ENCODE data around the gene CSRP1. TPM values are rescaled to one million over a fixed set of nuclear protein-coding genes. Genes with fewer than 3 reads are reported as not detected.

The CSRP1 gene
- total and polyA plus RNA-seq, 9 of the 15 experiments (the other 6 are each of a cell fraction or from before 2014, with no cell fraction given), result 6.8 to 39.4 (median 23.7) TPM

DNA sequence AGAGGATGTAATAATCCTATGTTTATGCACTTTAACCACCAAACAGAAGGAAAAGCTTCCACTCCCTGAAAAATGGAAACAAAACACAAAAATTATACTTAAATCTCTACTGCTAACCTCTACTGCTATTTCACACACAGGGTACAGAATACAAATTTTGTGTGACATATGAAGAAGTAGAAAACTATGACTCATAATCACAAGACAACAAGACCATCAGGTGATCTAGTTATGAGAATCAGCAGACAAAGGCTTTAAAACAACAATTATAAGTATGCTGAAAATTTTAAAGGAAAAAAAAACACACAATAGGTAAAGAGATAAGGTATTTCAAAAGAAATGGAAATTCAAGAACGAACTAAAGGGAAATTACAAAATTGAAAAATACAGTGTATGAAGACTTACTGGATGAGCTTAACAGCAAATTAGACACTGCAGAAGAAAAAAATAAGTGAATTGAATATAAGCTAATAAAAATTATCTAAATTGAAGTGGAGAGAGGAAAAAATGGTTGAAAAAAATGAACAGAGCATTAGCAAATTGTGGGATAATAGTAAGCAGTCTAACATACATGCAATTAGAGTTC, 18.4 kb upstream of the CSRP1 start (continued):
- TF ChIP-seq SMAD2 (IDR thresholded peaks at IDR 0.05; ENCODE audit: low read depth, low read length), result no peak
- TF ChIP-seq JUNB (CRISPR knock-in tag; conservative IDR thresholded peaks at IDR 0.05), result no peak
- TF ChIP-seq FOSL1 (tag; conservative IDR thresholded peaks at IDR 0.05), result peak; percentile 95
- peak; percentile 51; the same call in 1 of the 2 replicates for TF ChIP-seq JUN (IDR thresholded peaks at IDR 0.05; ENCODE audit: borderline replicate concordance, low read depth, low read length)
- no peak for TF ChIP-seq JUN (CRISPR knock-in tag; IDR thresholded peaks at IDR 0.05; ENCODE audit: borderline replicate concordance)
- no peak for TF ChIP-seq DACH1 (IDR thresholded peaks at IDR 0.05; ENCODE audit: partially characterized antibody)
- TF ChIP-seq MTA2 (IDR thresholded peaks at IDR 0.05; ENCODE audit: low read depth), result no peak
- no peak for TF ChIP-seq L3MBTL2 (IDR thresholded peaks at IDR 0.05)
- TF ChIP-seq SMARCB1 (IDR thresholded peaks at IDR 0.05; ENCODE audit: insufficient read length, low read depth), result no peak
- 0 out of 2 replicates have a peak, but pooled peaks have one; percentile 31 for TF ChIP-seq ZNF589 (CRISPR knock-in tag; IDR thresholded peaks at IDR 0.05; ENCODE audit: low read depth)
- TF ChIP-seq, protein P1, sequence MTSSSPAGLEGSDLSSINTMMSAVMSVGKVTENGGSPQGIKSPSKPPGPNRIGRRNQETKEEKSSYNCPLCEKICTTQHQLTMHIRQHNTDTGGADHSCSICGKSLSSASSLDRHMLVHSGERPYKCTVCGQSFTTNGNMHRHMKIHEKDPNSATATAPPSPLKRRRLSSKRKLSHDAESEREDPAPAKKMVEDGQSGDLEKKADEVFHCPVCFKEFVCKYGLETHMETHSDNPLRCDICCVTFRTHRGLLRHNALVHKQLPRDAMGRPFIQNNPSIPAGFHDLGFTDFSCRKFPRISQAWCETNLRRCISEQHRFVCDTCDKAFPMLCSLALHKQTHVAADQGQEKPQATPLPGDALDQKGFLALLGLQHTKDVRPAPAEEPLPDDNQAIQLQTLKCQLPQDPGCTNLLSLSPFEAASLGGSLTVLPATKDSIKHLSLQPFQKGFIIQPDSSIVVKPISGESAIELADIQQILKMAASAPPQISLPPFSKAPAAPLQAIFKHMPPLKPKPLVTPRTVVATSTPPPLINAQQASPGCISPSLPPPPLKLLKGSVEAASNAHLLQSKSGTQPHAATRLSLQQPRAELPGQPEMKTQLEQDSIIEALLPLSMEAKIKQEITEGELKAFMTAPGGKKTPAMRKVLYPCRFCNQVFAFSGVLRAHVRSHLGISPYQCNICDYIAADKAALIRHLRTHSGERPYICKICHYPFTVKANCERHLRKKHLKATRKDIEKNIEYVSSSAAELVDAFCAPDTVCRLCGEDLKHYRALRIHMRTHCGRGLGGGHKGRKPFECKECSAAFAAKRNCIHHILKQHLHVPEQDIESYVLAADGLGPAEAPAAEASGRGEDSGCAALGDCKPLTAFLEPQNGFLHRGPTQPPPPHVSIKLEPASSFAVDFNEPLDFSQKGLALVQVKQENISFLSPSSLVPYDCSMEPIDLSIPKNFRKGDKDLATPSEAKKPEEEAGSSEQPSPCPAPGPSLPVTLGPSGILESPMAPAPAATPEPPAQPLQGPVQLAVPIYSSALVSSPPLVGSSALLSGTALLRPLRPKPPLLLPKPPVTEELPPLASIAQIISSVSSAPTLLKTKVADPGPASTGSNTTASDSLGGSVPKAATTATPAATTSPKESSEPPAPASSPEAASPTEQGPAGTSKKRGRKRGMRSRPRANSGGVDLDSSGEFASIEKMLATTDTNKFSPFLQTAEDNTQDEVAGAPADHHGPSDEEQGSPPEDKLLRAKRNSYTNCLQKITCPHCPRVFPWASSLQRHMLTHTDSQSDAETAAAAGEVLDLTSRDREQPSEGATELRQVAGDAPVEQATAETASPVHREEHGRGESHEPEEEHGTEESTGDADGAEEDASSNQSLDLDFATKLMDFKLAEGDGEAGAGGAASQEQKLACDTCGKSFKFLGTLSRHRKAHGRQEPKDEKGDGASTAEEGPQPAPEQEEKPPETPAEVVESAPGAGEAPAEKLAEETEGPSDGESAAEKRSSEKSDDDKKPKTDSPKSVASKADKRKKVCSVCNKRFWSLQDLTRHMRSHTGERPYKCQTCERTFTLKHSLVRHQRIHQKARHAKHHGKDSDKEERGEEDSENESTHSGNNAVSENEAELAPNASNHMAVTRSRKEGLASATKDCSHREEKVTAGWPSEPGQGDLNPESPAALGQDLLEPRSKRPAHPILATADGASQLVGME (CRISPR knock-in tag; IDR thresholded peaks at IDR 0.05), result no peak
- 0 out of 2 replicates have a peak, but pooled peaks have one; percentile 20 for TF ChIP-seq TOE1 (IDR thresholded peaks at IDR 0.05; ENCODE audit: borderline replicate concordance)
- no peak for TF ChIP-seq TOE1 (CRISPR knock-in tag; IDR thresholded peaks at IDR 0.05; ENCODE audit: borderline replicate concordance, low read depth)
- TF ChIP-seq RAD21 (CRISPR knock-in tag; conservative IDR thresholded peaks at IDR 0.05 in 1 of 2, IDR thresholded peaks at IDR 0.05 in 1 of 2), result no peak
- TF ChIP-seq YY1 (IDR thresholded peaks at IDR 0.05; ENCODE audit: borderline replicate concordance in 1 of 3, control insufficient read depth in 1 of 3, extremely low read depth in 1 of 3, insufficient read depth in 3 of 3, insufficient read length in 1 of 3, insufficient replicate concordance in 2 of 3, low read depth in 1 of 3, low read length in 2 of 3), result no peak
- no peak for TF ChIP-seq BCL6 (CRISPR knock-in tag; IDR thresholded peaks at IDR 0.05)
- TF ChIP-seq, protein P2, sequence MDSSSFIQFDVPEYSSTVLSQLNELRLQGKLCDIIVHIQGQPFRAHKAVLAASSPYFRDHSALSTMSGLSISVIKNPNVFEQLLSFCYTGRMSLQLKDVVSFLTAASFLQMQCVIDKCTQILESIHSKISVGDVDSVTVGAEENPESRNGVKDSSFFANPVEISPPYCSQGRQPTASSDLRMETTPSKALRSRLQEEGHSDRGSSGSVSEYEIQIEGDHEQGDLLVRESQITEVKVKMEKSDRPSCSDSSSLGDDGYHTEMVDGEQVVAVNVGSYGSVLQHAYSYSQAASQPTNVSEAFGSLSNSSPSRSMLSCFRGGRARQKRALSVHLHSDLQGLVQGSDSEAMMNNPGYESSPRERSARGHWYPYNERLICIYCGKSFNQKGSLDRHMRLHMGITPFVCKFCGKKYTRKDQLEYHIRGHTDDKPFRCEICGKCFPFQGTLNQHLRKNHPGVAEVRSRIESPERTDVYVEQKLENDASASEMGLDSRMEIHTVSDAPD (CRISPR knock-in tag; IDR thresholded peaks at IDR 0.05), result no peak
- TF ChIP-seq, protein P3, sequence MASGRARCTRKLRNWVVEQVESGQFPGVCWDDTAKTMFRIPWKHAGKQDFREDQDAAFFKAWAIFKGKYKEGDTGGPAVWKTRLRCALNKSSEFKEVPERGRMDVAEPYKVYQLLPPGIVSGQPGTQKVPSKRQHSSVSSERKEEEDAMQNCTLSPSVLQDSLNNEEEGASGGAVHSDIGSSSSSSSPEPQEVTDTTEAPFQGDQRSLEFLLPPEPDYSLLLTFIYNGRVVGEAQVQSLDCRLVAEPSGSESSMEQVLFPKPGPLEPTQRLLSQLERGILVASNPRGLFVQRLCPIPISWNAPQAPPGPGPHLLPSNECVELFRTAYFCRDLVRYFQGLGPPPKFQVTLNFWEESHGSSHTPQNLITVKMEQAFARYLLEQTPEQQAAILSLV (tag; IDR thresholded peaks at IDR 0.05), result no peak
- TF ChIP-seq ZNF143 (CRISPR knock-in tag; IDR thresholded peaks at IDR 0.05), result no peak
- TF ChIP-seq DMBX1 (CRISPR knock-in tag; IDR thresholded peaks at IDR 0.05; ENCODE audit: borderline replicate concordance), result no peak
